Left renal pelvis (tissue), 4 donors: ENCODE data around the gene SYNDIG1. TPM values are rescaled to one million over a fixed set of nuclear protein-coding genes. Genes with fewer than 3 reads are reported as not detected.

Experiments used
- DNase-seq, 4 donors: peaks; one replicate each; pipeline ENCODE4 v3.0.0-alpha.2; 2013; ENCODE audit warnings: low read depth in 4 of 4, low spot score in 3 of 4
- polyA plus RNA-seq, 4 donors: library from polyadenylated mRNA; unstranded; fragments of 120-200 nt; gene quantifications; one replicate each; pipeline ENCODE4 v1.2.1, GENCODE V29; 2013; ENCODE audit not compliant: insufficient read length in 4 of 4

The SYNDIG1 gene
- polyA plus RNA-seq, 4 donors, result 1.4 to 9.3 (median 8.8) TPM

DNA sequence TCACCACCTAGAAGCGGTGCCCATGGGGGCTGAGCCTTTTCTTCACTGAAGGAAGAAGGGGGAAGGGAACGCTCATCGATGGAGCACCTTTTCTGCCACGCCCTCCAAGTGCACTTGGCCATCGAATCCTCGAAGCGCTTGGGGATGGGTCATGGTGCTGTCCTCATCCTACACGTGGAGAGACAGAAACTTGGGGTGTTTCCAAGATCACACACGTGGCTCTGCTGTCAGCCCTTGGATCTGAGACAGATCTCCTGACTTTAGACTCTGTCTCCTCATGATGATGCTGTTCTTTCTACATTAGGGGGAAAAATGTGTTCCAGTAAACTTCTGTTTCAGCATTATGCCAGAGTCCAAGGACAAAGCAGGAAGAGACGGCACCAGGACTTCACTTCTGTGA lies 78.5 kb downstream of the SYNDIG1 start:
- no peak for DNase-seq

DNA sequence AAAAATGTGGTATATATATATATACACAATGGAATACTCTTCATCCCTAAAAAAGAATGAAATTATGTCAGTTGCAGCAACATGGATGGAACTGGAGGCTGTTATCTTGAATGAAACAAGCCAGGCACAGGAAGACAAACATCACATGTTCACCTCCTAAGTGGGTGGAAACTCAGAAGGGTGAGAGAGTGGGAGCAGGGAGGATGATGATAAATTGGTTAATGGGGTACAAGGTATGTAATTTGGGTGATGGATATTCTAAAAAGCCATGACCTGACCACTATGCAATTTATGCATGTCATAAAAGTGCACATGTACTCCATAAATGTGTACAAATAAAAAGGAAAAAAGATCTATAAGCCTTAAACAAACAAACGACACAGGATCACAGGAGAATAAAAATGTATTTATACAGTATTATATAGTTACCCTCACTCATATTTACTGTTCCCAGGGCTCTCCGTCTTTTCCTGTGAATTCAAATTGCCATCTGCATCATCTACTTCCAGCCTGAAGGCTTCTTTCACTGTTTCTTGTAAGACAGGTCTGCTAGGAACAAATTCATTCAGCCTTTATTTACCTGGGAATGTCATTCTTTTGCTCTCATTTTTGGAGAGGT lies 89.8 kb downstream of the SYNDIG1 start:
- no peak for DNase-seq

DNA sequence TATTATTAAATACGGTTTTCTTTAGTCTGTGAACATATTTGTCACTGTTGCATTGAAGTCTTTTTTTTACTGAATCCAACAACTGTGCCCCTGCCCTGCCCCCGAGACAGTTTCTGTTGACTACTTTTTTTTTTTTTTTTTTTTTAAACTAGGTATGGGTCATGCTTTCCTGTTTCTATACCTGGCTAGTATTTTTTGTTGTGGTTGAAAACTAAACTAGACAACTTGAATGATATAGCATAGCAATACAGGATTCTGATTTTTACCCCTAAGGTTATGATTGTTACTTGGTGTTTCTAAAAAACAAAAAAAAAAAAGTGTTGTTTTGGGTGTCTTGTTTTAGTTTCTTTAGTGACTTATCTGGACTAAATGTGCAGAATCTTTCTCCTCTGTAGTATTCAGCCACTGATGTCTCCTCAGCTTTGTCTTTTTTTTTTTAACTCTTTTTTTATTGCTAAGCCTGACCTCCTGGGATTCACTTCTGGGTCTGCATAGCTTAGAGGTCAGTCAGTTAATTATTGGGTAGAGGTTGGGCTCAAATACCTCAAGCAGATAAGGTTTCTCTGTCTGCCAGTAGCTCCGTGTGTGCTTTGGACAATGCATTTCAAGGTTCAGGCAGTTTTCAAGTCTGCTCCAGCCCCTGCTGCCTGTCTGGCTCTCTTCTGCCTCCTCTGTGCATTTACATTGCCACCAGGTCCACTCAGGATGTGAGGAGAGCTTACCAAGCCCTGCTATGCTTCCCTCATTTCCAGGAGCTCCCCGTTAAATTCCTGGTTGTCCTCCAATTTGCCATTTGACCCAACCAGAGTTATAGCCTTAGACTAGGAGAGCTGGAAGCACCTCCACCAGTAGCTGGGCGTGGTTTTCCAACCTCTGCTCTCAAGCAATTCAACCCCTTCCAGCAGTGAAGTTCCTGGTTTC lies 91.4 kb downstream of the SYNDIG1 start:
- DNase-seq, result no peak

DNA sequence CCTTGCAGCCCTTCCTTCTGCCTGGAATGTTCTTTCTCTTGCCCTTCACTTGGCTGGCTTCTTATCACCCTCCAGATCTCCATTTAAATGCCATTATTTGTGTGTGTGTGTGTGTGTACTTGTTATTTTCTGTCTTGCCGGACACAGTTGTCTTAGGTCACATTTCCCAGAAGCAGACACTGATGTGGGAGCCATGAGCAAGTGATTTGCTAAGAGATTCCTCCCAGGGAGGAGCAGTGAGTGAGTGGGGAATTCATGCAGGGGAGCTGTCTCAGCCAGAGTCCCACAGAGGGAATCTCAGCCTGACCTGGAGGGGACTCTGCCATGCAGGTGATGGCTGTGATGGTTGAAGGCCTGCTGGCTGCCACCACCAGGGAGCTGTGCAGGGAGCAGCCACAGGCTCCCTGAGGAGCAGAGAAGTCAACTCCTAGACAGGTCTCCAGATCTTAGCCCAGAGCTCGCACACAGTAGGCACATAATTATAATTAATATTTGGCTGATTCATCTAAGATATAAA lies 96.5 kb downstream of the SYNDIG1 start:
- no peak for DNase-seq

DNA sequence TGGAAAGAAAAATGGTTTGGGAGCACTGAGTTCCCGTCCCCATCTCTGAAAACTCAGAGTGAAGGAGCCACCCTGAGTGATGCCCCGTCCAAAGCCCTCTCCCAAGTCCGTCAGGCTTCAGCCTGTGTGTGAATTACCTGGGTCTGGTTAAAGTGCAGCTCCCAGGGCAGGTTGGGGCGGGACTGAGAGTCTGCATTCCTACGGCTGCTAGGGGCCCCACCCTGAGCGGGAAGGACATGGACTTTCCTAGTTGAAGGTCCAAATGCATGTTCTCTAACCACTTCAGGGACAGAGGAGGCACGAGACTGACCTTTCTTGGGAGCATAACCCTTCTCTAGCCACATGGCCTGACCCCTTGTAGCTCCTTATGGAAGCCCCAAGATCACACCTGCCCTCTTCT lies 97.2 kb downstream of the SYNDIG1 start:
- no peak for DNase-seq

DNA sequence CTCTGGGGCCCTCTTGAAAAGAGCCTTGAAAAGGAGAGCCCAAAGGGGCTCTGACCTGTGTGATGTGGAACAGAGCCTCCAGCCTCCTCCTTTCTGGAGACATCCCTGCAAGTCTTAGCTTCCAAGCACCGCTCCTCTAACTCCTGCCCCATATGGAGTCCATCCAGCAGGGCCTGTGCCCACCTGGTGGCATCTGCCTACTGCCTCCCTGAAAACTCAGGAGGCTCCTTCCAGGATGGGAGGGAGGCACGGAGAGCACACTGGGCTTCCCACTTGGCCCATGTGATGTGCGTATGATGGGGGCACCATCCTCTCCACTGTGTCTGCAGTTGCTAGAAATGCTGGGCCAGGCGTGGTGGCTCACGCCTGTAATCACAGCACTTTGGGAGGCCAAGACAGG lies 98.1 kb downstream of the SYNDIG1 start:
- DNase-seq, result no peak

DNA sequence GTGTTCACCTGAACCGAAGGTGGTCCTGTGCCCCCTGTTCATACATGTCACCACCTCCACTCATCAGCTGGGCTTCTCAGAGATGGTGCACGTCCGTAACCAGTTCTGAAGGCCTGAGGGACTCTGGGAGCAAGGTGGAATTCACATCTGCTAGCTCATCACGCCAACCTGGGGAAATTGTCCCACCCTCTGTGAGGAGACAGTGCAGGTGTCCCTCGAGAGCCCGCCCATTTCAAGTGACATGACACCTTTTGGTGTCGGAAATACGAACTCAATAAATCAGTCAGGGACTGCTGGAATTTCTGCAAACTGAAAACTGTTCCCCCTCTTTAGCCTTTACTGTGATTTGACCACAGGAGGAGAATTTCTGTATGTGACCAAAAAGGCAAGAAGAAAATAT lies 99.4 kb downstream of the SYNDIG1 start:
- no peak for DNase-seq

DNA sequence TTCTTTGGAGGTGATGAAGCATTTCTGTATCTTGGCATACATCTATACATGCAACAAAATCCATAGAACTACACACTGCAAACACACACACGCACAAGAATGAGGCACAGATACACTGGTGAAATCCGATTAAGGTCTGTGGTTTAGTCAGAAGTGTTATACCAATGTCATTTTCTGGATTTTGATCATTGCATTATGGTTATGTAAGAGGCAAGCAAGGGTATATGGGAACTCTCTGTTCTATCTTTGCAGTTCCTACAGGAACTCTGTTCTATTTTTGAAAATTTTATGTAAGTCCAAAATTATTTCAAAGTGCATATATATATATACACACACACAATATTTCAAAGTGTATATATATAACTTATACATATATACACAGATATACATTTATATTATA lies 101.7 kb downstream of the SYNDIG1 start:
- DNase-seq, result no peak

DNA sequence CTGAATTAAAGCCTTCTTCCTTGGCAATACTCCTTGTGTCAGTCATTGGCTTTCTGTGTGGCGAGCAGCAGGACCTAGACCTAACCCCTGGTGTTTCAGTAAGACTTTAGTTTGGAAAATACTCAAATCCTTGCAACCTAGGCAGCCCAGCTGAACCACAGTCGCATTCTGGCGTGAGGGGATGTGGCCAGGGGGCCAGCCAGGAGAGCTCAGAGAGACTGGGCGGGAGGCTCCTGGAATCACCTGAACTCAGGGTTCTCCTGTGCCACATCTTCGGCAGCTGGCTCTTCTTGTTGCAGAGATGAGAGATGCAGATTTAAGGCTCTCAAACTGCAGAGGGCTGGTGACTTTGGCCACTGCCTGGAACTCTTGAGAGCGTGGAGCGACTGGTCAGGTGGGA lies 102.7 kb downstream of the SYNDIG1 start:
- no peak for DNase-seq

DNA sequence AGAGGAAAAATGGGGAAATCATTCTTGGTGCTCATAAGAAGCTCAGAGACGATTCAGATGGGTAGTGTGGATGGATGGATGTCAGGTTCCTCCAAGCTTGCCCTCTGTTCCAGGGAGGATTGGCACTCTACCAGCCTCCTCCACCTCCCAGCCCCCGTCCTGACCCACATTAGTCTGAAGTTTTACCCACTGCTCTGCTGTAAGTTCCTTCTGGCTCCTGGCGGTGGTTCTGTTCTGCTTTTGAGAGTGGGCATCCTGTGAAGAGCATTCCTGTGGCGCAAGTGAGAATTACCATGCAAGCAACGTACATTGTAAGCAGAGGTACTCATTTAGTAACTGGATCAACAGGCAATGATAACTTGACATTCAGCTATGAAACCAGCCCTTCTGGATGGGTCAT lies 103.4 kb downstream of the SYNDIG1 start:
- no peak for DNase-seq

DNA sequence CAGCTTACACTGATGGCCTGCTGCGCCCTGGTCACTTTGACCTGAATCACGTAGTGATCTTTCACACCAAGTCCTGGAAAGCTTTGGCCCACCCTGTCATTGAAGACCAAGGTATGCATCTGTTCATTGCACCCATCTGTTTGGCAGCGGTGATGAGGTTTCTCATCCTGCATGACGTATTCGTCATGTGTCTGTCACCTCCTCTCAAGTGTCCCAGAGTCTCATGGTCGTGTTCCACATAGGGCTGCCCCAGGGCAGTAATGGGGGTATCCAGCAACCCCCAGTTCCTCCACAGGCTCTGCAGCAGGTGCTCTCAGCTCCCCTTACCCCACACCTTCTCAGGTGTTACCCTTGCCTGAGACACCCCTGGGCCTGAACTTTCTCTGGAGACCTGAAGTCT lies 104.1 kb downstream of the SYNDIG1 start:
- no peak for DNase-seq

DNA sequence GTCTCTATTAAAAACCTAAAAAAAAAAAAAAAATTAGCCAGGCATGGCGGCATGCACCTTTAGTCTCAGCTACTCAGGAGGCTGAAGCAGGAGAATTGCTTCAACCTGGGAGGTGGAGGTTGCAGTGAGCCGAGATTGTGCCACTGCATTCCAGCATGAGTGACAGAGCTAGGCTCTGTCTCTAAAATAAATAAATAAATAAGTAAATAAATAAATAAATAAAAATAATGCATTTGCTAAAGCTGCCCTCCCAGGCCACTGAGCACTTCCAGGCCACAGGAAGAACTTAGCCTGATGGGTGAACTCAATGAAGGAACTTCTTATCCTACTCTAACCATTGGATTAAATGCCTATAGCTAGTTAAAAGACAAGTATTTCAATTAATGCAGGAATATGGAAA lies 104.9 kb downstream of the SYNDIG1 start:
- DNase-seq, result no peak

DNA sequence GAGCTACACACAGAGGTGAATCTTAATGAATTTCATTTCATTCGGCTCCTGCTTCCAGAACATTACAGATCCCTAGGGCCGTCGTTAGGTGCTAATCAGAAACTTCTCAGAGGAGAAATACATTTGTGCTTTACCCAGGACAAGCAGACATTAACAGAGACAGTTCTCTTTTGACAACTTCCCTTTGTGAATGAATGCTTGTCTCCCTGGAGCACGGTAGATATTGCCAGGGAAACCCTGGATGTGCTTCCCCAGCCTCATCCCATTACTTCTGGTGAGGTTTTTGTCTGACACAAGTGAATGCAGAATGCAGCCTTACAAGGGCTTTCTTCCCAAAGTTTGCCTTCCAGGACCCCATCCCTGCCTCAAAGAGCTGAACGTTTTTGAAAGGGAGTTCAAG lies 105.4 kb downstream of the SYNDIG1 start:
- no peak for DNase-seq

DNA sequence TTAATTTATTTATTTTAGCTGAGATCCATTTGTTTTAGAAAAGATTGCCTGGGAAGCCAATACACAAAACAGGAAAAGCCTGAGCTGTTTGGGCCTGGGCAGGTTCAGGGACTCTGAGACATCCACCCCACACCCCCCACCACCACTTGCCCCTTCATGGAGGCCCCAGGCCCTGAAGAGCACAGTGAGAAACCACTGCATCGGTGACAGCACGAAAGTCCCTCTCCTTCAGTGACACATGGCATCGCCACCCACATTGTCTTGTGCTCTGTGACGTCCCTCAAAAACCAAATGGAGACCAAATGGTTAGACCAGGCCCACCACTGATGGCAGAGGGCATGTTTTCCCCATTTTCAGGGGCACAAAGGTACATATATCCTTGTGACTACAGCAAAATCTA lies 106.4 kb downstream of the SYNDIG1 start:
- DNase-seq, result no peak

DNA sequence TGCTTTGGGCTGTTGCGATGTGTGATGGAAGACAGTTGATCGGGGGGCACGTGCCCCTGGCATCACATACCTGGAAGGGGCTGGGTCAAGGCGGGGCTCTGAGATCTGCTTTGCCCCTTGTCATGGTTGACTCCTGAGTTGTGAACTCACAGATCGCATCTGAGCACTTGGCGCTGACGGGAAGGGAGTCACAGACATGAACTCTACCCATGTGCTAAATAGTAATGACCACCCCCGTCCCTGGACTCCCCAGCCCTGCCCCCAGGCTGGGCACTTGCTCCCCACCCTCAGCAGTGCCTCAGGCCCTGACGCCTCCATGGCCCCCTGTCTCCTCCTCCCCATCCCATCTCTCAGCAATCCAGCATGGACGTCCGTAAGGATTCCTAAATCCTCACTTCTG lies 107.0 kb downstream of the SYNDIG1 start:
- no peak for DNase-seq

DNA sequence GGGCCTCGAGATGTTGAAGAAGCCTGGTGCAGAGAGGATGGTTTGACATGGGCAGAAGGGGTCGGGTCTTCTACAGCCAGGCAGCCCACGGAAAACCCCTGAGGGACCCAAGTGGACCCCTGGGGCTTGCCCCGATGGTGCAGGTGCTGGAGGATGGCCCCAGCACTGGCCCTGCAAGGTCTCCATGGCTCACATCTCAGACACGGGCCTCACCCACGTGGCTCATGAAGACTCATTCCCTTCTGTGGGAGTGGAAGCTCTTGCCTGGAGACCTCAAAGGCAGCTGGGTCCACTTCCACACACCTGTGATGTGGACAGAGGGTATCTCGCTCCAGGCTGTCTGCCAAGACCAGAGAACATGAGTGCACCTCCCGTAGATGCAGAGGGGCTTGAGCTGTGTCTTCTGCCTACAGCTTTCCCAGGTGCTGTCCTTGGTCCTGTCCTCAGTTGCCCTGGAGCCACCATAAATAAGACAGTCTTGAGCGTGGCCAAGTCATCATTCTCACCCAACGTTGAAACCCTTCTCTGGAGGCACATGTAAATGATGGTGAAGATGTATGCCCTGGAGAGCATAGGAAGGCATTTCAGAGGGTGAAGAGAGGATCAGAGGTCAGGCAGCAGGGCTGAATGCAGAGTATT lies 108.0 kb downstream of the SYNDIG1 start:
- DNase-seq, result no peak

DNA sequence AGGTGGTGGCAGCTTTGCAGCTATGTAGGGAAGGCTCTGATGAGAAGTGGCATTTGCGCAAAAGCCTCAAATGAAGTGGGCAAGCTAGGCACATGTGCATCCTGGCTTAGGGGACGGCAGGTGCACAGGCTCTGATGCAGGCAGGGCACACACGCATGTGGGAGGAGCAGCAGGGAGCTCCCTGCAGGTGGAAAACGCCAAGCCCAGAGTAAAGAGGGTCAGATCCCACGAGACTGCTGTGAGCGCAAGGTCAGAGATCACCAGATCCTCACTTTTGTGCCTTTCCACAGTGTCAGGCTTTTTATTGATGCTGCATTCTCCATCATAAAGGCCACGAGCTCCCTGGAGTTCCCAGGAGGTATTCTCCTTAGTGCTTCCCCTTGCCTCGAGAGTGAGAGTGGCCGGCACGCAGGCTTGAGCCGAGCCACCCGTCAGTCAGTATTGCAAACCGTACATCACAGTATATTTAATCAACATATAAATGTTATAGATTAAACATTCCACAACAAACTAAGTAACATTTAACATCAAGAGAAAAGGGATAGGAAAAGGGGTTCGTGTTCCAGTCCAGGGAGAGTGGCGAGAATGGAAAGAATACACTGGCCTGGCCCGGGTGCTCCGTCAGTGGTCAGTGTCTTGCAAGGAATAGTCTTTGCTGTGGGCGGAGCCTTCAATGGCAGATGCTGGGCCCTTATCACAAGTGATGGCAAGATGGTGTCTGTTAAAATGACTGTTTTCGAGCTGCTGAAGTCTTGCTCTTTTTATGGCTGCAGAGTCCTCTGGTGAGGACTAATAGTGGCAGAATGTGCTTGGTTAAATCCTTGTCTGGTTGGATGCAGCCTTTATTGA lies 109.4 kb downstream of the SYNDIG1 start:
- DNase-seq, result no peak

DNA sequence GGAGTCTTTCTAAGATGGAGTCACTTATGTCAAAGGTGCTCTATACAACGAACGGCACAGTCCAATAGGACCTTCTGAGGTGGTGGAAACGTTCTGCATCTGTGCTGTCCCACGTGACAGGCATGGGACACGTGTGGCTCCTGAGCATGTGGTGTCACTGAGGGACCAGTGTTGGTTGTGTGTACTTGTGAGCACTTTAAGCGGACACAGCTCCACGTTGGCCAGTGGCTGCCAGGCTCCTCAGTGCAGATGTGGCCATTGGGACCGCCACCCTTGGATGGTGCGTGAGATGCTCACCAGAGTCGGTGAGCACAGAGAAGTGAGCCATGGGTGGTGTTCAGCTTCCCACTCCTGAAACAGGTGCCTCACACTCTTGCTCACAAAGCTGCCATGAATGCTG lies 110.0 kb downstream of the SYNDIG1 start:
- no peak for DNase-seq

DNA sequence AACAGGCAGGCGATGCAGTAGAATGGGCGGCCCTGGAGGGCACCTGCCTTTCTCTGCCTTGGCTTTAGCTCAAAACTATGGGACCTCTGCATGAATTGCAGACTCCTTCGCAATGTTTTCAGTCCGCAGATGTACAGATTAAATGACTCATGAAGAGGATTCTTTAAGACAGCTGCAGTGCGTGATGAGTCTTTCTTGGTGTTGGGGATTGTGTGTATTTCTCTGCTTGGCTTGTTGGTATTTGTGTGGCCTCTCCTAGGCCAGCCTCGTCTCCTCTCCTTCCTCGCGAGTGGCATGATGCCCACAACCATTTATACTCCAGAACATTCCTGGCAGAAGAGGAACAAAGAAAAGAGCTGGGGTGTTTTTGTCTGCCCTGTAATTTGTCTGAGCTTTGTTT lies 110.6 kb downstream of the SYNDIG1 start:
- DNase-seq, result no peak

DNA sequence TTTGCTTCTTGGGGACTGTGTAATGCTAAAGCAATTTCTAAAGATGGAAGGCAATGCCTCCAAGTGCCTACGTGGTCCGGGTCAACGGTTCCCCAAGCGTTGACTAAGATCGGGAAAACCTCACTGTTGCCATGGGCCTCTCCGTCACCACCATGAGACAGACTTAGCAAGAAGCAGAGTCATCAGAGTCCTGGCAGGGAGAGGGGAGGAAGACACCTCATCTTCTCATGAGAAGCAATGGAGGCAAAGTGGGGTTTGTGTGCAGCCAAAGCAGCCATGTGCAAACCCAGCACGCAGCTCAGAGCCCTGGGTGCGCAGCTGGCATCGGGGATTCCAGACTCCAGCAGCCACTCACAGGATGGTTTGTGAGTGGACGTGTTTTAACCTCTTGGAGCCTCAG lies 111.4 kb downstream of the SYNDIG1 start:
- DNase-seq, result no peak
